Superior temporal gyrus (tissue), 1 donor: ENCODE data around the gene CACNA1C.

ENCODE experiments used
- DNase-seq: peaks from one replicate; pipeline ENCODE4 v3.0.0-alpha.2; 2016; ENCODE audit errors: extremely low spot score

The CACNA1C gene

GRCh38 chr12:2390850-2391390, 338.1 kb downstream of the CACNA1C start:
- no peak for DNase-seq

- no peak for DNase-seq
These were observed 339.0 kb downstream of the CACNA1C start for GRCh38 chr12:2391740-2392331.

GRCh38 chr12:2393016-2393415, 340.2 kb downstream of the CACNA1C start:
- DNase-seq: no peak

- DNase-seq: no peak
These were observed 341.2 kb downstream of the CACNA1C start for GRCh38 chr12:2393996-2394395.

- DNase-seq: no peak
These were observed 342.7 kb downstream of the CACNA1C start for GRCh38 chr12:2395354-2395977.

- no peak for DNase-seq
These were observed 343.7 kb downstream of the CACNA1C start for GRCh38 chr12:2396448-2396871.

- no peak for DNase-seq
These were observed 344.7 kb downstream of the CACNA1C start for GRCh38 chr12:2397356-2398045.

- no peak for DNase-seq
These were observed 348.3 kb downstream of the CACNA1C start for GRCh38 chr12:2401040-2401439.

- DNase-seq: no peak
These were observed 349.3 kb downstream of the CACNA1C start for GRCh38 chr12:2402073-2402579.

GRCh38 chr12:2403221-2403976, 350.6 kb downstream of the CACNA1C start:
- no peak for DNase-seq

GRCh38 chr12:2405039-2405438, 352.3 kb downstream of the CACNA1C start:
- no peak for DNase-seq

- no peak for DNase-seq
These were observed 354.1 kb downstream of the CACNA1C start for GRCh38 chr12:2406903-2407302.

- DNase-seq: no peak
These were observed 355.5 kb downstream of the CACNA1C start for GRCh38 chr12:2408262-2408661.

GRCh38 chr12:2409656-2410265, 357.0 kb downstream of the CACNA1C start:
- peak; percentile 28 for DNase-seq

- no peak for DNase-seq
These were observed 357.7 kb downstream of the CACNA1C start for GRCh38 chr12:2410496-2410895.

- no peak for DNase-seq
These were observed 358.2 kb downstream of the CACNA1C start for GRCh38 chr12:2411011-2411410.

GRCh38 chr12:2411616-2412304, 359.0 kb downstream of the CACNA1C start:
- DNase-seq: no peak

- DNase-seq: no peak
These were observed 359.5 kb downstream of the CACNA1C start for GRCh38 chr12:2412305-2412643.

GRCh38 chr12:2413301-2413700, 360.5 kb downstream of the CACNA1C start:
- DNase-seq: no peak

- no peak for DNase-seq
These were observed 361.4 kb downstream of the CACNA1C start for GRCh38 chr12:2413999-2414792.
